ENCODE results near the gene DNAAF3.

Gene DNAAF3

GRCh38 chr19:55166530-55167268 is at the start of gene DNAAF3 (continued):
- no peak; the same call in 1 of the 2 replicates for TF ChIP-seq ZBTB8A (tag by site-specific recombination; IDR thresholded peaks at IDR 0.05)
- peak; percentile 67 for TF ChIP-seq EGR2 (tag by site-specific recombination; IDR thresholded peaks at IDR 0.05; ENCODE audit: low read depth)
- TF ChIP-seq ZNF324 (tag by site-specific recombination; IDR thresholded peaks at IDR 0.05): peak; percentile 68; the same call in 1 of the 2 replicates
- TF ChIP-seq ZNF585B (tag by site-specific recombination; IDR thresholded peaks at IDR 0.05): no peak
- no peak for TF ChIP-seq TCF7L2 (IDR thresholded peaks at IDR 0.05; ENCODE audit: borderline replicate concordance, low read depth, low read length)
- TF ChIP-seq ZNF404 (tag by site-specific recombination; IDR thresholded peaks at IDR 0.05): no peak
- TF ChIP-seq WT1 (tag by site-specific recombination; IDR thresholded peaks at IDR 0.05): no peak
- TF ChIP-seq ZNF362 (tag by site-specific recombination; IDR thresholded peaks at IDR 0.05): no peak
- TF ChIP-seq AEBP2 (tag by site-specific recombination; IDR thresholded peaks at IDR 0.05; ENCODE audit: borderline replicate concordance): no peak
- TF ChIP-seq ZNF571 (tag by site-specific recombination; IDR thresholded peaks at IDR 0.05): no peak
- TF ChIP-seq ZNF248 (tag by site-specific recombination; IDR thresholded peaks at IDR 0.05): no peak
- no peak for TF ChIP-seq GLI4 (tag by site-specific recombination; IDR thresholded peaks at IDR 0.05)
- TF ChIP-seq ZNF18 (tag by site-specific recombination; IDR thresholded peaks at IDR 0.05): no peak
- TF ChIP-seq MZF1 (tag by site-specific recombination; IDR thresholded peaks at IDR 0.05; ENCODE audit: borderline replicate concordance): no peak
- TF ChIP-seq ZNF624 (tag by site-specific recombination; IDR thresholded peaks at IDR 0.05): no peak
- TF ChIP-seq GLI2 (tag by site-specific recombination; IDR thresholded peaks at IDR 0.05; ENCODE audit: borderline replicate concordance, low read depth): no peak
- peak; percentile 74; the same call in 1 of the 2 replicates for TF ChIP-seq KLF16 (tag by site-specific recombination; IDR thresholded peaks at IDR 0.05)
- no peak for TF ChIP-seq ZNF146 (tag by site-specific recombination; IDR thresholded peaks at IDR 0.05)
- TF ChIP-seq ZNF433 (tag by site-specific recombination; IDR thresholded peaks at IDR 0.05; ENCODE audit: low read depth): no peak
- TF ChIP-seq ZNF830 (tag by site-specific recombination; IDR thresholded peaks at IDR 0.05; ENCODE audit: low read depth): no peak
- TF ChIP-seq RBAK (tag by site-specific recombination; IDR thresholded peaks at IDR 0.05): no peak
- TF ChIP-seq ZNF214 (tag by site-specific recombination; IDR thresholded peaks at IDR 0.05; ENCODE audit: borderline replicate concordance): no peak
- no peak for TF ChIP-seq ZNF184 (tag by site-specific recombination; IDR thresholded peaks at IDR 0.05)
- TF ChIP-seq ZNF658 (tag by site-specific recombination; IDR thresholded peaks at IDR 0.05): no peak
- TF ChIP-seq KLF10 (tag by site-specific recombination; IDR thresholded peaks at IDR 0.05): peak; percentile 55; the same call in 1 of the 2 replicates
- TF ChIP-seq ZBTB7A (tag by site-specific recombination; IDR thresholded peaks at IDR 0.05; ENCODE audit: low read depth): 0 out of 2 replicates have a peak, but pooled peaks have one; percentile 23
- TF ChIP-seq PRDM1 (tag by site-specific recombination; IDR thresholded peaks at IDR 0.05): peak; percentile 85
- TF ChIP-seq ZBTB10 (tag by site-specific recombination; IDR thresholded peaks at IDR 0.05): no peak
- peak; percentile 12; the same call in 1 of the 2 replicates for TF ChIP-seq ZSCAN30 (tag by site-specific recombination; IDR thresholded peaks at IDR 0.05)
- TF ChIP-seq ZNF133 (tag by site-specific recombination; IDR thresholded peaks at IDR 0.05): no peak
- TF ChIP-seq HOXD13 (CRISPR knock-in tag; IDR thresholded peaks at IDR 0.05; ENCODE audit: borderline replicate concordance): no peak
- TF ChIP-seq ZNF561 (tag by site-specific recombination; IDR thresholded peaks at IDR 0.05; ENCODE audit: borderline replicate concordance): peak; percentile 57; the same call in 1 of the 2 replicates
- TF ChIP-seq ZNF76 (tag by site-specific recombination; IDR thresholded peaks at IDR 0.05; ENCODE audit: borderline replicate concordance, low read depth): peak; percentile 12; the same call in 1 of the 2 replicates
- TF ChIP-seq ZNF664 (tag by site-specific recombination; IDR thresholded peaks at IDR 0.05): no peak

Measured in HEK293 (cell line).